Uterus (tissue), 2 donors: ENCODE data around the gene SEPTIN10.

Source experiments
- CTCF ChIP-seq, 4 experiments: fragments of 200-600 bp in 2 of 4; fragments of 450-650 bp in 2 of 4; sonication (generic) in 2 of 4; IDR thresholded peaks; one replicate each; pipeline ENCODE4 v1.5.1; 2016 to 2019; ENCODE audit warnings: antibody characterized with exemption in 4 of 4, mild to moderate bottlenecking in 2 of 4, moderate library complexity in 1 of 4
- POLR2A ChIP-seq, 2 donors: fragments of 450-650 bp; IDR thresholded peaks; one replicate each; pipeline ENCODE4 v1.6.1; 2016; ENCODE audit warnings: antibody characterized with exemption in 2 of 2, mild to moderate bottlenecking in 1 of 2, moderate library complexity in 1 of 2

- TF ChIP-seq CTCF (IDR thresholded peaks at IDR 0.05) = no peak
- no peak for TF ChIP-seq POLR2A (IDR thresholded peaks at IDR 0.05)
Observed at GRCh38 chr2:109597283-109597682, 16.5 kb downstream of the SEPTIN10 start.
